GM19238 (cell line): ENCODE measurements around the gene WDR20.
"Not testable (repeated sequence)": the region's sequence is repeated elsewhere in the genome, so short reads cannot be mapped to it uniquely, and the experiment has no call there.

Source experiments
- DNase-seq: peaks from one replicate; pipeline ENCODE4 v3.0.0; 2011; ENCODE audit warnings: low spot score; ENCODE audit not compliant: insufficient read length

The WDR20 gene

DNA sequence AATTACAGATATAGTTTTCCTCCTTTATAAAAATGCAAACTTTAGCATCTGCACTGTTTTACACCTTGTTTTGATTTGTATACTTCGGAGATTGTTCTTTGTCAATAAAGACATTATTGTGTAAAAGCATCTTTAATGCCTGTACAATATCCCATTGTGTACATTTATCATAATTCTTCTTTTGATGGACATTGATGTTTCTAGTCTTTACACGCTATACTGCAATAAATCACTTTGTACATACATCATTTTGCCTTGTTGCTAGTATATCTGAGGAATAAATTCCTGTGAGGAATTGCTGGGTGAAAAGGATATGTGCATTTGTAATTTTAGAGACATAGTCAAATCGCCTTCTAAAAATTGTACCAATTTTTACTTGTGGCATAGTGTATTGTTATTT, 30.4 kb downstream of the WDR20 start:
- no peak for DNase-seq

DNA sequence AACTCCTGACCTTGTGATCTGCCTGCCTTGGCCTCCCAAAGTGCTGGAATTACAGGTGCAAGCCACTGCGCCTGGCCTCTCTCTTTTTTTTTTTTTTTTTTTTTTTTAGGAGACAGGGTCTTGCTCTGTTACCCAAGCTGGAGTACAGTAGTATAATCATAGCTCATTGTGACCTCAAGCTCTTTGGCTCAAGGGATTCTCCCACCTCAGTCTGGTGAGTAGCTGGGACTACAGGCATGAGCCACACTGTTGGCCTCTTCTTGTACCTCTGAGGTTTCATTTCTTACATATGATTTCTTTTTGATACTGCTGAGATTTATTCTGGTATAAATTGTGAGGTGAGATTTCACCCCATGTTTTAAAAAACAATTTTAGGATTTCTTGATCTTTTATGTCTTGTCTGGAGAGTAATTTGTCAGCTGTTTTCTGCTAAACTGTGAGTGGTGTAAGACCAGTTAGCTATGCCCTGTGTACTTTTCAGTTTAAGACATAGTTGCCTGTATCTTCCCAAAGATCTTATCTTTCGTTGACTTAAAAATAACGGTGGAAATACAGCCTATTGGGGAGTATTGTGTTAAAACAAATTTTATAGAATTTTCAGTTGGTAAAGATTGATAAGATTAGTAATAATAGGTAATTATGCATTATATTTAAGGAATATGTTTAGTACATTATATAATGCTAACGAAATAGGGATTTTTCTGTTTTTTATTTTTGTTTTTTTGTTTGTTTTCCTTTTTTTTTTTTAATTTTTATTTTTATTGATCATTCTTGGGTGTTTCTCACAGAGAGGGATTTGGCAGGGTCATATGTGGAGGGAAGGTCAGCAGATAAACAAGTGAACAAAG, 31.7 kb downstream of the WDR20 start:
- DNase-seq: no peak

DNA sequence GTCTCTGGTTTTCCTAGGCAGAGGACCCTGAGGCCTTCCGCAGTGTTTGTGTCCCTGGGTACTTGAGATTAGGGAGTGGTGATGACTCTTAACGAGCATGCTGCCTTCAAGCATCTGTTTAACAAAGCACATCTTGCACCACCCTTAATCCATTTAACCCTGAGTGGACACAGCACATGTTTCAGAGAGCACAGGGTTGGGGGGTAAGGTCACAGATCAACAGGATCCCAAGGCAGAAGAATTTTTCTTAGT, 32.2 kb downstream of the WDR20 start:
- not testable (repeated sequence) for DNase-seq

DNA sequence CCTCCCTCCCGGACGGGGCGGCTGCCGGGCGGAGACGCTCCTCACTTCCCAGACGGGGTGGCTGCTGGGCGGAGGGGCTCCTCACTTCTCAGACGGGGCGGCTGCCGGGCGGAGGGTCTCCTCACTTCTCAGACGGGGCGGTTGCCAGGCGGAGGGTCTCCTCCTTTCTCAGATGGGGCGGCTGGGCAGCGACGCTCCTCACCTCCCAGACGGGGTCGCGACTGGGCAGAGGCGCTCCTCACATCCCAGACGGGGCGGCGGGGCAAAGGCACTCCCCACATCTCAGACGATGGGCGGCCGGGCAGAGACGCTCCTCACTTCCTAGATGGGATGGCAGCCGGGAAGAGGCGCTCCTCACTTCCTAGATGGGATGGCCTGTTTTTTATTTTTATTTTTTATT, 33.0 kb downstream of the WDR20 start:
- DNase-seq: not testable (repeated sequence)

- no peak for DNase-seq
These were observed 37.5 kb downstream of the WDR20 start for GRCh38 chr14:102177161-102177560.

DNA sequence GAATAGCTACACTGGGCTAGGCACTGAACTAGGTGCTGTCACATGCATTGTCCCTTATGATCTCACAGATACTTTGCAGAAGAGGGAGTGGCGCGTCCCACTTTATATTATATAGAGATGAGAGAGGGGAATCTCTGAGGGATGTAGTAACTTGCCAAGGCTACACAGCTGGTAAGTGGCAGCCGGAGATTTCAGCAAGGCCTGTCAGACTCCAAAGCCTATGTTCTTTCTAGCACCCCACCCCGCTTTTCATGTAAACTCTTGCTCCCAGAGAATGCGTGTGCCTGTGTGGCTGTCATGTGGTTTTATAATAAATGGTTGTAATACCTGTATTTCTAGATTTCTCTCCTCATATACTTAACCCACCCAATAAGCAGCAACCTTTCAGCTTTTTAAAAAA, 39.1 kb downstream of the WDR20 start:
- DNase-seq: no peak

DNA sequence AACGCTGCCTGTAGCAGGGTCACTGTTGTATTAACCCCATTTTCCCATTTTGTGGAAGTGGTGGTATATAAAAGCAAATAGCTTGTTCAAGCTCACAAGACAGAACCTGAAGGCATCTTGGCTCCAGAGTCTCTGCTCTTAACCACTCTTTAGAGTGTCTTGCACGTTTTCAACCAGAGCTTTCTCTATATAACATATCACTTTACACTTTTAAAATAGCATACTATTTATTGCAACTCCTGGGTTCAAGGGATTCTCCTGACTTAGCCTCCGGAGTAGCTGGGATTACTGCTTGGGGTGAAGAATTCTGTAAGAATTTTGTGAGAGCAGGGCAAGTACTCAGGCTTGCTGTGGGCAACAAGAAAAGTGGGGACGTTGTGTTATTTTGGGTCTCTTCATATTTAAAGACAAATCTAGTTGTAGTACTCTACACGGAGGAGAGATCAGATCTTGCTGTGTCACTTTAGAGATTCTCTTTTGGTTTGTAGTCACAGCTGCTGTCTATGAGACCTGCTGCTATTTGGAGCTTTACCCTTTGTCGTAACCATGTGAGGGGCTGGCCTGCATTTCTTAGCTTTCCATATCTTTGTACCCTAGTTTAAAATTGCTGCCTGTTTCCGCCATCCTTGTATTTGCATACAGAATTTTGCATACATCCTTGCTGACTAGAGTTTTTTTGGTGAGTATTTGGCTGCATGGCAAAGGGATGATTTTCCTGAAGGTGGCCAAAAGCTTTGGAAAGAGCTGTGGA, 40.7 kb downstream of the WDR20 start:
- no peak for DNase-seq

DNA sequence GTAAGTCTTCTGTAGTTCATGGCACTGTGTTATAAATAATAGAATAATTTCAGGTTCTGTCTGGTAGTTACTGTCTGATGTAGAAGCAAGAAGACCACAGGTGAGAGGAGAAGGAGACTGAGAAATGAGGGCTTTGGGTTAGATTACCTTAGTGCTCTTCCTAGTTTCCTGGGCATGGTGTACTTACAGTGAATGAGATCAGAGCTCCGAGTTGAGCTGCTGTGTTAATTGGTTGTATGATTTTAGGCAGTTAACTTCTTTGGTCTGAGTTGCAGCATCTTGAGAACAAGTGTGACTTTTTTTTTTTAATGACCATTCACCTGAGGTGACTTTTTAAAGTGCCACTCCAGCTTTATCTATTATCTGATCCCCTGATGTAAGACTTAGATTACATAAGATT, 41.5 kb downstream of the WDR20 start:
- DNase-seq: no peak

DNA sequence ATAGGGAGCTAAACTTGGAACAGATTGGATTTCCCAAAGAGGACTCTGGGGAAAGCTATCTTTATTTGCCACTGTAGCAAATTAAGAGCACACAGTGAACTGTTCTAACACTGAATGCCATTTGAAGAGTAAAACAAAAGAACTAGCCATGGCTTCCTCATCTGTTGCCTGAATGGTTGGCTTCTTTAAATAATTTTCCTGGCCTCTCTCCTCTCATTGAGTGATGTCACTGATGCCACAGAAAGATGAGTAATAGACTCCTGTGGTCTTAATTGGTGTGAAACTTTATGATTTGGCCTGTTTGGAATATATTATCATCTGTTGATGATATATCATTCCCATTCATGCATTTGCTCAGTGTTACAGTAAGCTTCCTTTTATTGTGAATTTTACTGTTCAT, 42.5 kb downstream of the WDR20 start:
- no peak for DNase-seq

DNA sequence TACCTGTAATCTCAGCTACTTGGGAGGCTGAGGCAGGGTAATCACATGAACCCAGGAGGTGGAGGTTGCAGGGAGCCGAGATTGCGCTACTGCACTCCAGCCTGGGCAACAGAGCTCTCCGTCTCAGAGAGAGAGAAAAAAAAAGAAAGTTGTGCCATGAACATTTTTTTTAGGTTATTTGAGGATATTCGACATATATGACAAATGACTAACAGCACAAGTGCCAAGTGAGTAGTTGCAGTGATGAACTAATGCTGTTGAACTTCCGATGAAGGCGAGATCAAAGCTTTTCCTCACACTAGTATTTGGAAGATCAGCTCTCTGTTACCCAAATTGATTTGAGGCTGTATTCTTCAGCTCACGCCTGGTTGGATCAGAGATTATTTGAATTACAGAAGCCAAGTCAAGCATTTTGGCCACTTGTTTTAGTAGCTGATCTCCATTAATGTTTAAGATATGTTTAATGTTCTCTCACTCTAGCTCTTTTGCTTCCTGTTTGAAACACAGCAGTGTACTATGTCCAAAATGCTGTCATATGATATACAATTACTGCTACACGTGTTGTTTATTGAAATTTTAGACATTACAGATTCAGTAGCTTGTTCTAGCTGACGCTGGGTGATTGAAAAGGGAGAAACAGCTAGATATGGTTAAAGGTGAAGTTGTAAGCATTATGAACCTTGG, 43.4 kb downstream of the WDR20 start:
- DNase-seq: no peak

- DNase-seq: no peak
These were observed 44.2 kb downstream of the WDR20 start for GRCh38 chr14:102183886-102184285.

- no peak for DNase-seq
These were observed 44.8 kb downstream of the WDR20 start for GRCh38 chr14:102184316-102185035.

GRCh38 chr14:102185360-102185759, 45.7 kb downstream of the WDR20 start:
- DNase-seq: no peak

- no peak for DNase-seq
These were observed 47.3 kb downstream of the WDR20 start for GRCh38 chr14:102187044-102187443.

GRCh38 chr14:102187568-102188001, 47.9 kb downstream of the WDR20 start:
- no peak for DNase-seq

GRCh38 chr14:102188187-102188586, 48.5 kb downstream of the WDR20 start:
- DNase-seq: no peak

GRCh38 chr14:102189874-102190273, 50.2 kb downstream of the WDR20 start:
- DNase-seq: no peak

- no peak for DNase-seq
These were observed 53.3 kb downstream of the WDR20 start for GRCh38 chr14:102192840-102193502.

GRCh38 chr14:102194856-102195255, 55.2 kb downstream of the WDR20 start:
- DNase-seq: no peak

GRCh38 chr14:102195446-102195845, 55.7 kb downstream of the WDR20 start:
- DNase-seq: no peak
